Activated CD4-positive, alpha-beta memory T cell treated with anti-CD3 and anti-CD28 coated beads for 36 hours (primary cell): ENCODE measurements around the gene SLC6A12. TPM values are rescaled to one million over a fixed set of nuclear protein-coding genes. Genes with fewer than 3 reads are reported as not detected.

ENCODE experiments used
- CTCF ChIA-PET: fragments of 350-600 bp; sonication (Branson Sonifier 250); formaldehyde crosslinking; loops from one replicate; lab custom pipeline; 2021; ENCODE audit warnings: antibody characterized with exemption, inconsistent platforms; lab: Charles Lee
- POLR2A ChIA-PET: fragments of 350-600 bp; sonication (Branson Sonifier 250); formaldehyde crosslinking; loops from one replicate; lab custom pipeline; 2021; ENCODE audit warnings: antibody characterized with exemption; lab: Charles Lee
- DNase-seq: peaks from one replicate; pipeline ENCODE4 v3.0.0-alpha.2; 2020
- H3K27ac Mint-ChIP-seq: one replicate; pipeline ENCODE4 v1.8.0; 2021; ENCODE audit warnings: mixed read lengths
- H3K27me3 Mint-ChIP-seq: one replicate; pipeline ENCODE4 v1.8.0; 2021; ENCODE audit warnings: mixed read lengths
- H3K36me3 Mint-ChIP-seq: one replicate; pipeline ENCODE4 v1.8.0; 2021; ENCODE audit warnings: mixed read lengths
- H3K4me1 Mint-ChIP-seq: one replicate; pipeline ENCODE4 v1.8.0; 2021; ENCODE audit warnings: low read depth, mixed read lengths
- H3K4me3 Mint-ChIP-seq: one replicate; pipeline ENCODE4 v1.8.0; 2021; ENCODE audit warnings: mild to moderate bottlenecking, mixed read lengths
- H3K9me3 Mint-ChIP-seq: one replicate; pipeline ENCODE4 v1.8.0; 2021; ENCODE audit warnings: mixed read lengths
- intact Hi-C: fragments of 100-400 bp; cut with micrococcal nuclease; formaldehyde crosslinking; loops from one replicate; pipeline ENCODE4 v1.15.1; 2023
- total RNA-seq, 2 experiments: library from RNA; stranded (reverse); gene quantifications; one replicate each; pipeline ENCODE4 v1.2.3, GENCODE V29; 2021

SLC6A12 gene
- total RNA-seq, 2 experiments from 2014 or later = 0.43 TPM; not detected in 1

DNA sequence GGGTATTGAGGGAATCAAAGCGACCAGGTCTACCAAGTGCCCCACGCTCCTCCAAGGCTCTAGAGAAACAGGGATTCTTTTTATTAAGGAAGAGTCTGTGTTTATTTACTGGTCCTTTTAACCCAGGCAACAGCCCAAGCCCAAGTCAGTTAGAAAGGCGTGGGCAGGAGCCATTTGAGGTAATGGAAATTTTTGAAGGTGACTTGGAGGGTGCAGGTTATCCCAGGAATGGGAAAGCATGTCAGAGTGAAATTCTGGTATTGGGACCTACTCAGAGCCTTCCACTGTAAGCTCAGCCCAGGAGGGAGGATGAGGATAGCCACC, 2.9 kb downstream of the SLC6A12 start:
- POLR2A ChIA-PET = no interaction called here
- peaks cover 2% of the 10 kb centered on the region for H3K4me1 Mint-ChIP-seq
- intact Hi-C loops = no loop called here
- CTCF ChIA-PET = interaction anchor here (1.6 kb wide), 2 partner anchors 9 to 22 kb away, joined by 3 to 6 read pairs; no protein-coding TSS in a partner anchor
- H3K4me3 Mint-ChIP-seq = no peak overlapping the region
- peaks cover 50% of the 10 kb centered on the region for H3K27me3 Mint-ChIP-seq
- H3K27ac Mint-ChIP-seq = no peak overlapping the region
- no peaks in the 10 kb centered on the region for H3K9me3 Mint-ChIP-seq
- H3K36me3 Mint-ChIP-seq = no peaks in the 10 kb centered on the region
- DNase-seq = no peak

DNA sequence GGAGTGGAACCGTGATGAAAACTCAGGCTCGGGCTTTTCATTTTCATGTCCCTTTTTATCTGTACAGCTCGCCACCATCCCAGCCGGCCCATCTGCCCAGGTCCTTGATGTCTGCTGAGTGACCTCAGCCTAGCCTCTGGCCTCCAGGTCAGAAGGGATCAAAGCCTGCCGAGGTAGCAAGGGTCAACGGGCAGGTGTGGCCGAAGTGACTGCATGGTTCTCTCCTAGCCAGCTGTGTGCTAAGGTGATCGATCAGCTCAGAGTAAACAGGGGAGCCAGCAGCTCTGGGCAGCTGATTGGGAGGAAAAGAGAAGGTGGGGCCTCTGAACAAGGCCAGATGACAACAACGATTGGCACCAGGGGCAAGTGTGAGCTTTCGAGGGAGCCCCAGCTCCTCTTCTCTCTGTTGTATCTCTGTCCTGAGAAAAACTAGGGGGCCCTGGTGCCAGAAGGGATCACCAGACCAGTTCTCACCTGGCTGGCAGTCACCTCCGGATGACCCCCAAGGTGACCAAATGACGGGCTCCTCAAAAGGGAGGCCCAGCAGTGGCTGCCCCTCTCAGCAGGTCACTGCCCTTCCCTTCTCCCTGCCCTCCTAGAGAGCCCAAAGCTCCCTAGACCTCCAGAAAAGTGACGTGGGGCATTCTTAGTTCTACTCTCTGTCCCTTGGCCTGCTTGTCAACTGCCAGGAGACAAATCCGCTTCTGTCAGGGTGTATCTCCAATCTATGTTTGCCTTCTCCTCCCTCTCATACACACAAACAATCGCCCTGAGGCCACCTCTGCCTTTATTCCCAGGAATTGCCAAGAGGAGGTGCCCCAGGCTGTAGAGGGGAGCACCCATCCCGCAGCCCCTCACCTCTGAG, 3.4 kb downstream of the SLC6A12 start:
- DNase-seq = no peak
- intact Hi-C loops = no loop called here
- H3K4me3 Mint-ChIP-seq = no peak overlapping the region
- H3K4me1 Mint-ChIP-seq = peaks cover 2% of the 10 kb centered on the region
- H3K36me3 Mint-ChIP-seq = no peaks in the 10 kb centered on the region
- H3K9me3 Mint-ChIP-seq = no peaks in the 10 kb centered on the region
- POLR2A ChIA-PET = no interaction called here
- CTCF ChIA-PET = interaction anchor here (1.6 kb wide), 1 partner anchor 9 kb away, joined by 6 read pairs; no protein-coding TSS in a partner anchor
- H3K27me3 Mint-ChIP-seq = peaks cover 55% of the 10 kb centered on the region
- H3K27ac Mint-ChIP-seq = no peak overlapping the region

GRCh38 chr12:209851-210250, 4.1 kb downstream of the SLC6A12 start:
- H3K36me3 Mint-ChIP-seq = no peaks in the 10 kb centered on the region
- peaks cover 60% of the 10 kb centered on the region for H3K27me3 Mint-ChIP-seq
- H3K4me1 Mint-ChIP-seq = peaks cover 2% of the 10 kb centered on the region
- no peak overlapping the region for H3K4me3 Mint-ChIP-seq
- ChIA-PET POLR2A (no interaction called here), CTCF (no interaction called here)
- H3K27ac Mint-ChIP-seq = no peak overlapping the region
- H3K9me3 Mint-ChIP-seq = no peaks in the 10 kb centered on the region
- DNase-seq = no peak
- intact Hi-C loops = no loop called here

DNA sequence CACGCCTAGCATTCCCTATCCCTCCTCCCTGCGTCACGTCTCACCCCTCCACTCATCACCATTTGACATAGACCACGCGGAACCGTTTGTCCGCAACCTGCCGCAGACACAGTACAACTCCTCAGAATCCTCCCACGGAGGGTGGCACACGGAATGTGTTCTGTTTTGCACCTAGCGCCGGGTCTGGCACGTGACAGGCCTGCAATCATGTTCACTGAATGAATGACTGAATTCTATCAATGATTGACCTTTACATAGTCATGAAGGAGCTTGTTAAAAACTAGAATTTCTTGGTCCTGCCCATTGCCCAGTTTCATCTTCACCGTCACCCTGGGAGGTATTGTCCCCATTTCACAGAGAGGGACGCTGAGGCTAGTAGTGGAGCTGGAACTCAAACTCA, 4.7 kb downstream of the SLC6A12 start:
- intact Hi-C loops = no loop called here
- Mint-ChIP-seq H3K4me3 (no peak overlapping the region), H3K4me1 (peaks cover 2% of the 10 kb centered on the region), H3K9me3 (no peaks in the 10 kb centered on the region), H3K27me3 (peaks cover 61% of the 10 kb centered on the region), H3K36me3 (no peaks in the 10 kb centered on the region), H3K27ac (no peak overlapping the region)
- no peak for DNase-seq
- ChIA-PET CTCF (no interaction called here), POLR2A (no interaction called here)

GRCh38 chr12:208813-209212, 5.1 kb downstream of the SLC6A12 start:
- Mint-ChIP-seq H3K4me3 (no peak overlapping the region), H3K27ac (no peak overlapping the region), H3K9me3 (no peaks in the 10 kb centered on the region), H3K4me1 (peaks cover 2% of the 10 kb centered on the region), H3K36me3 (no peaks in the 10 kb centered on the region), H3K27me3 (peaks cover 63% of the 10 kb centered on the region)
- DNase-seq = no peak
- intact Hi-C loops = no loop called here
- ChIA-PET POLR2A (no interaction called here), CTCF (no interaction called here)

GRCh38 chr12:207804-208203, 6.2 kb downstream of the SLC6A12 start:
- intact Hi-C loops = no loop called here
- Mint-ChIP-seq H3K4me1 (peaks cover 2% of the 10 kb centered on the region), H3K36me3 (no peaks in the 10 kb centered on the region), H3K27ac (no peak overlapping the region), H3K4me3 (no peak overlapping the region), H3K27me3 (peaks cover 53% of the 10 kb centered on the region), H3K9me3 (no peaks in the 10 kb centered on the region)
- DNase-seq = no peak
- CTCF ChIA-PET = no interaction called here
- POLR2A ChIA-PET = no interaction called here

- intact Hi-C loops = no loop called here
- Mint-ChIP-seq H3K27ac (no peak overlapping the region), H3K9me3 (no peaks in the 10 kb centered on the region), H3K4me1 (peaks cover 2% of the 10 kb centered on the region), H3K27me3 (peaks cover 54% of the 10 kb centered on the region), H3K36me3 (no peaks in the 10 kb centered on the region), H3K4me3 (no peak overlapping the region)
- CTCF ChIA-PET = no interaction called here
- no peak for DNase-seq
- POLR2A ChIA-PET = no interaction called here
These were observed 7.1 kb downstream of the SLC6A12 start for GRCh38 chr12:206746-207440.

GRCh38 chr12:205026-205425, 8.9 kb downstream of the SLC6A12 start:
- no peaks in the 10 kb centered on the region for H3K36me3 Mint-ChIP-seq
- H3K9me3 Mint-ChIP-seq = no peaks in the 10 kb centered on the region
- no peak for DNase-seq
- intact Hi-C loops = no loop called here
- no peak overlapping the region for H3K4me3 Mint-ChIP-seq
- peaks cover 2% of the 10 kb centered on the region for H3K4me1 Mint-ChIP-seq
- H3K27me3 Mint-ChIP-seq = peaks cover 52% of the 10 kb centered on the region
- H3K27ac Mint-ChIP-seq = no peak overlapping the region
- CTCF ChIA-PET = no interaction called here
- POLR2A ChIA-PET = no interaction called here

DNA sequence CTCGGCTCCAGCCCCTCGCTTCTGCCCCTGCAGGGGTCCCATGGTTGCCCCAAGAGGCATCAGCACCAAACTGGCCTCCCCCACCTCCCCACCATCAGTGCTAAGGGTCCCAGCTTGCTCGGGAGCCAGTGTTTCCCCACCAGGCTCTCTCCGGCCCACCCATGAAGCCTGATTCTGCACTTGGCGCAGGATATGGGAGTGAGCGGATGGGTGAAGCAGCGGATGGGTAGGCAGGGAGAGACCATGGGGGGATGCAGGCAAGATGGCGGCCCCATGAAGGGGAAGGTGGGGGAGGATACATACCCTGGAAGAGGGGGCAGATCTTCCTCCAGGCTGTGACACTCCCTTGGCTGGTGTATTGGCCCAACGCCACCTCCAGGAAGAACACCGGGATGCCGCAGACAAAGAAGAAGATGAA, 9.7 kb downstream of the SLC6A12 start:
- Mint-ChIP-seq H3K9me3 (no peaks in the 10 kb centered on the region), H3K4me3 (no peak overlapping the region), H3K36me3 (no peaks in the 10 kb centered on the region), H3K4me1 (peaks cover 2% of the 10 kb centered on the region), H3K27ac (no peak overlapping the region), H3K27me3 (peaks cover 49% of the 10 kb centered on the region)
- ChIA-PET CTCF (no interaction called here), POLR2A (no interaction called here)
- intact Hi-C loops = no loop called here
- no peak for DNase-seq

DNA sequence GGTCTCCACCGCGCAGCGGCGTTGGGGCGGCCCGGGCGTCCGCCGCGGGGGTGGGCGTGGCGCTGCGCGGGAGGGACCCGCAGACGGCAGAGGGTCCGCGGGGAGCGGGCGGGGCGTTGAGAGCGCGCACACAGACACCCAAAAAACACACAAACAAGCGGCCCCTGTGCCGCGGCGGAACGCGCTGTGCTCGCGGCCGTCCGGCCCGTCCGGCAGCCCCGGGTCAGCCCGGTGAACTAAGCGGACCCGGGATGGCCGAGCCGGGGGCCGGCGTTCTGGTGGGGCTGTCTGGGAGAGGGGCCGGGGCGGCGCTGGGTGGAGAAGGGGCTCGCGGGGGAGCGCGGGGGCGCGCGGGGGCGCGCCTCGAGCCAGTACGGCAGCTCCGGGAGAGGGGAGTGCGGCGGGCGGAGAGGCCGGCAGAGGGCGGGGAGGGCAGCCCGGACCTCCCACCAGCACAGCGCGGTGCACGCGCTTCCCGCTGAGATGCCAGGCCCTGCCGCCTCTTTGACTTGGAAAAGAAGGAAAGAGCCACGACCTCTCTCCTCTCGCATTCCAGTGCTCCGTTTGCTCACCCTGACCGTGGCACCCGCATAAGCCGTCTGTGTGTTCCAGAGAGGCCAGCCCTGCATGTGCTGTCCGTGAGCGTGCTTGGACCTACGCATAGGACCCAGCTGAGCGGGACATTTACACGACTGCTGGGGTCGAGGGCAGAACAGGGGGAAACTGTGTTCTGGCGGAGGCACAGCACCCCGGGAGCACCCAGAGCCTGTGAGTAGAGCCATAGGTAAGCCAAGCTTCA, 10.3 kb downstream of the SLC6A12 start:
- intact Hi-C loops = no loop called here
- Mint-ChIP-seq H3K9me3 (no peaks in the 10 kb centered on the region), H3K36me3 (no peaks in the 10 kb centered on the region), H3K4me1 (peaks cover 2% of the 10 kb centered on the region), H3K27me3 (peaks cover 45% of the 10 kb centered on the region), H3K4me3 (no peak overlapping the region), H3K27ac (no peak overlapping the region)
- CTCF ChIA-PET = interaction anchor here (1.2 kb wide), 1 partner anchor 9 kb away, joined by 3 read pairs; no protein-coding TSS in a partner anchor
- POLR2A ChIA-PET = no interaction called here
- no peak for DNase-seq

- H3K9me3 Mint-ChIP-seq = no peaks in the 10 kb centered on the region
- H3K27me3 Mint-ChIP-seq = peaks cover 45% of the 10 kb centered on the region
- intact Hi-C loops = no loop called here
- POLR2A ChIA-PET = no interaction called here
- no peak overlapping the region for H3K27ac Mint-ChIP-seq
- no peak overlapping the region for H3K4me3 Mint-ChIP-seq
- CTCF ChIA-PET = interaction anchor here (1.2 kb wide), 1 partner anchor 10 kb away, joined by 3 read pairs; no protein-coding TSS in a partner anchor
- no peak for DNase-seq
- no peaks in the 10 kb centered on the region for H3K36me3 Mint-ChIP-seq
- peaks cover 2% of the 10 kb centered on the region for H3K4me1 Mint-ChIP-seq
These were observed 10.9 kb downstream of the SLC6A12 start for GRCh38 chr12:203074-203461.
